ENCODE results near the gene TEX14. TPM values are rescaled to one million over a fixed set of nuclear protein-coding genes. Genes with fewer than 3 reads are reported as not detected.

Gene TEX14
- total and polyA plus RNA-seq, 8 donors: 0.03 to 0.06 TPM; not detected in 6

DNA sequence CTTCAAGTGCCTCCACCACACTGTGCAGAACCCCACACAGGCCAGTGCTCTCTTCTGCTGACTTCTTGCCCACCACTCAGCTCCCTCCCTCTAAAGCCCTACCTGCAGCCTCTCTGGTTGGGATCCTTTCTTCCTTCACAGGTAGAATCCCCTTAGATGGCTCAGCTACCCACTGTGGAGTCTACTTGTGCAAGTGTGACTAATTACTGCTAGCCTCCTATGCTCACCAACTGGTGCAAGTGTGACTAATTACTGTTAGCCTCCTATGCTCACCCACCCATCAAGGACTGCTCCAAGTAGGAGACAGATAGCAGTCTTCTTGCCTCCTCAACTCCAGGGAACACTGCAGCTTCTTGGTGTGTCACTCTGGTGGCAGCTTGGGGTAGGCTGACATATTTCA lies 43.6 kb downstream of the TEX14 start:
- H3K27me3 ChIP-seq: no peaks in the 10 kb centered on the region
- DNase-seq: no peak
- H3K4me3 ChIP-seq: no peak overlapping the region
- intact Hi-C loops (cut with DNase I; ENCODE audit: low total_unique reads): loop anchor here (10.0 kb wide), 1 partner anchor 533 kb away; no protein-coding TSS in a partner anchor
- TF ChIP-seq EP300 (IDR thresholded peaks at IDR 0.05) (no peak), POLR2AphosphoS5 (IDR thresholded peaks at IDR 0.05) (no peak), POLR2A (IDR thresholded peaks at IDR 0.05) (no peak)
- TF ChIP-seq, protein P1, sequence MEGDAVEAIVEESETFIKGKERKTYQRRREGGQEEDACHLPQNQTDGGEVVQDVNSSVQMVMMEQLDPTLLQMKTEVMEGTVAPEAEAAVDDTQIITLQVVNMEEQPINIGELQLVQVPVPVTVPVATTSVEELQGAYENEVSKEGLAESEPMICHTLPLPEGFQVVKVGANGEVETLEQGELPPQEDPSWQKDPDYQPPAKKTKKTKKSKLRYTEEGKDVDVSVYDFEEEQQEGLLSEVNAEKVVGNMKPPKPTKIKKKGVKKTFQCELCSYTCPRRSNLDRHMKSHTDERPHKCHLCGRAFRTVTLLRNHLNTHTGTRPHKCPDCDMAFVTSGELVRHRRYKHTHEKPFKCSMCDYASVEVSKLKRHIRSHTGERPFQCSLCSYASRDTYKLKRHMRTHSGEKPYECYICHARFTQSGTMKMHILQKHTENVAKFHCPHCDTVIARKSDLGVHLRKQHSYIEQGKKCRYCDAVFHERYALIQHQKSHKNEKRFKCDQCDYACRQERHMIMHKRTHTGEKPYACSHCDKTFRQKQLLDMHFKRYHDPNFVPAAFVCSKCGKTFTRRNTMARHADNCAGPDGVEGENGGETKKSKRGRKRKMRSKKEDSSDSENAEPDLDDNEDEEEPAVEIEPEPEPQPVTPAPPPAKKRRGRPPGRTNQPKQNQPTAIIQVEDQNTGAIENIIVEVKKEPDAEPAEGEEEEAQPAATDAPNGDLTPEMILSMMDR (IDR thresholded peaks at IDR 0.05): no peak
- H3K4me1 ChIP-seq: no peaks in the 10 kb centered on the region
- no peak overlapping the region for H3K27ac ChIP-seq
- no peaks in the 10 kb centered on the region for H3K9me3 ChIP-seq
- no peaks in the 10 kb centered on the region for H3K36me3 ChIP-seq

DNA sequence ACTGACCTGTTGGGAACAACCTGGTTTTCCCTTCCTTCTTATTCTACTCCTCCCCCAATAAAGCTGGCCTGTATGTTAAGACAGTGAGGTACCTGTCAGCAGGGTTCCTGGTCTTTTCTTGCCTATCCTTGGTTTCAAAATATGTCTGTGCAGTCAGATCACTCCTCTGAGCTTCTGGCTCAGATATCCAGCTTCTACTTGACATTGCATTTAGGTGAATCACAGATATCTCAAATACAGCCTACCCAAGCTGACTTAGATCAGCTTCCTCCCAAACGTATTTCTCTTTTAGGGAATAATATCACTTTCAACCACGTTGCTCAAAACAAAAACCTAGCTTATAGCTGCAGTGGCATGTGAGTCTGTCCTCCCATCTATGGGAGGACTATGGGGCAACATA lies 48.7 kb downstream of the TEX14 start:
- H3K36me3 ChIP-seq: no peaks in the 10 kb centered on the region
- H3K27me3 ChIP-seq: no peaks in the 10 kb centered on the region
- no peak overlapping the region for H3K4me3 ChIP-seq
- TF ChIP-seq, protein P1 (IDR thresholded peaks at IDR 0.05): no peak
- TF ChIP-seq EP300 (IDR thresholded peaks at IDR 0.05) (no peak), POLR2A (IDR thresholded peaks at IDR 0.05) (no peak), POLR2AphosphoS5 (IDR thresholded peaks at IDR 0.05) (no peak)
- H3K4me1 ChIP-seq: peaks cover 0 to 3% (median 0%) of the 10 kb centered on the region in 4 donors
- WGBS, 5 donors: 43 to 58% (median 47%) methylated on average over 2 of the region's 2 CpGs
- intact Hi-C loops (cut with DNase I; ENCODE audit: low total_unique reads): loop anchor here (10.0 kb wide), 1 partner anchor 528 kb away; no protein-coding TSS in a partner anchor
- no peak overlapping the region for H3K27ac ChIP-seq
- H3K9me3 ChIP-seq: no peaks in the 10 kb centered on the region
- no peak for DNase-seq

DNA sequence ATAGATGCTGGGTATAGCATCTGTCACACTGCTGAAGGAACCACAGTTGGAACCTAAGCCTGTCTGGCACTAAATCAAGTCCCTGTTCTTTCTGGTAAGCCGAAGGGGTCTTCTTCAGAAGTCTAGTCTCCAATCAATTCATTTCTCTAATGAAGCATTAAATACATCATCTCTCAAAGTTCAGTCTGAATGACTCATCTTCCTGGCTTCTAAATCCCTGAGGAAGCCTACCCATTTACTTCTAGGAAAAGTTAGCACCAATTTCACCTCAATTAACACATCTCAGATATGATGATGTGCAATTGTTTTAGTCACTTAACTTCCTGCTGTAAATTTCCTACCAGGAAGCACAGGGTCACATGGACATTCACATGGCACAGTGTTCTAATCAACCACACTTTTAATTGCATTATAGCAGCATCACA lies 49.9 kb downstream of the TEX14 start:
- intact Hi-C loops (cut with DNase I; ENCODE audit: low total_unique reads): loop anchor here (10.0 kb wide), 1 partner anchor 527 kb away; no protein-coding TSS in a partner anchor
- DNase-seq: no peak
- Histone ChIP-seq H3K27me3 (no peaks in the 10 kb centered on the region), H3K9me3 (no peaks in the 10 kb centered on the region), H3K36me3 (no peaks in the 10 kb centered on the region), H3K4me3 (no peak overlapping the region), H3K4me1 (peaks cover 0 to 3% (median 0%) of the 10 kb centered on the region in 4 donors), H3K27ac (no peak overlapping the region)
- TF ChIP-seq EP300 (IDR thresholded peaks at IDR 0.05) (no peak), POLR2AphosphoS5 (IDR thresholded peaks at IDR 0.05) (no peak), POLR2A (IDR thresholded peaks at IDR 0.05) (no peak)
- TF ChIP-seq, protein P1 (IDR thresholded peaks at IDR 0.05): no peak
- 77 to 88% (median 84%) methylated on average over 1 of the region's 1 CpG for WGBS, 5 donors

DNA sequence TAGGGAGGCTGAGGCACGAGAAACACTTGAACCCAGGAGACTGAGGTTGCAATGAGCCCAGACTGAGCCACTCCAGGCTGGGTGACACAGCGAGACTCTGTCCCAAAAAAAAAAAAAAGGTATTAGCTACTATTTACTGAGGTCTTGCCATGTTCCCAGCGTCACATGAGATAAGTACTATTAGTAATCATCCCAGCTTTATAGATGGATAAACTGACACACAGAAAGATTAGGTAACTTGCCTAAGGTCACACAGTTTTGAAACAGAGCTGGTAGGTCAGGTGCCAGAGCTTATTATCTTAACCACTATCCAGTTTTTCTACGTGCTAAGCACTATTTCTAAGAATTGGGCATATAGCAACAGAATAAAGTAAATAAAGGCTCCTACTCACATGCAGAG lies 51.6 kb downstream of the TEX14 start:
- Histone ChIP-seq H3K9me3 (no peaks in the 10 kb centered on the region), H3K4me1 (peaks cover 0 to 3% (median 0%) of the 10 kb centered on the region in 4 donors), H3K36me3 (no peaks in the 10 kb centered on the region), H3K27me3 (no peaks in the 10 kb centered on the region), H3K4me3 (no peak overlapping the region), H3K27ac (no peak overlapping the region)
- WGBS, 5 donors: 34 to 56% (median 44%) methylated on average over 4 of the region's 4 CpGs
- DNase-seq: no peak
- TF ChIP-seq POLR2AphosphoS5 (IDR thresholded peaks at IDR 0.05): no peak
- no peak for TF ChIP-seq EP300 (IDR thresholded peaks at IDR 0.05)
- TF ChIP-seq, protein P1 (IDR thresholded peaks at IDR 0.05): no peak
- TF ChIP-seq POLR2A (IDR thresholded peaks at IDR 0.05): no peak
- intact Hi-C loops (cut with DNase I; ENCODE audit: low total_unique reads): loop anchor here (10.0 kb wide), 1 partner anchor 525 kb away; no protein-coding TSS in a partner anchor
